Nephron progenitor cell (in vitro differentiated cells): ENCODE measurements around the gene SYAP1.

Source experiments
- DNase-seq: peaks from one replicate; pipeline ENCODE4 v3.0.0; 2021
- H3K27ac Mint-ChIP-seq: 2 replicates; pipeline ENCODE4 v1.8.0; 2021; ENCODE audit warnings: mild to moderate bottlenecking, moderate library complexity, mixed read lengths
- H3K27me3 Mint-ChIP-seq: 2 replicates; pipeline ENCODE4 v1.8.0; 2021; ENCODE audit warnings: mild to moderate bottlenecking, low read depth, mixed read lengths; ENCODE audit not compliant: poor library complexity
- H3K36me3 Mint-ChIP-seq: 2 replicates; pipeline ENCODE4 v1.8.0; 2021; ENCODE audit warnings: low read depth, mixed read lengths
- H3K4me1 Mint-ChIP-seq: 2 replicates; pipeline ENCODE4 v1.8.0; 2021; ENCODE audit warnings: mixed read lengths
- H3K4me3 Mint-ChIP-seq: 2 replicates; pipeline ENCODE4 v1.8.0; 2021; ENCODE audit warnings: mild to moderate bottlenecking, moderate library complexity, mixed read lengths
- H3K9me3 Mint-ChIP-seq: 2 replicates; pipeline ENCODE4 v1.8.0; 2021; ENCODE audit warnings: mild to moderate bottlenecking, moderate library complexity, mixed read lengths
- CTCF ChIP-seq: fragments of 200-600 bp; sonication (generic); IDR thresholded peaks from 2 replicates; pipeline ENCODE4 v1.5.0; 2021; ENCODE audit warnings: antibody characterized with exemption

Gene SYAP1

GRCh38 chrX:16733013-16733412, 13.6 kb downstream of the SYAP1 start:
- Mint-ChIP-seq H3K27me3 (no peaks in the 10 kb centered on the region), H3K4me3 (no peak overlapping the region), H3K36me3 (peaks cover 72% of the 10 kb centered on the region), H3K9me3 (peaks cover 27% of the 10 kb centered on the region), H3K4me1 (peaks cover 8% of the 10 kb centered on the region), H3K27ac (peak overlapping the region; percentile 14)
- TF ChIP-seq CTCF = no peak
- DNase-seq = no peak

GRCh38 chrX:16737024-16737423, 17.6 kb downstream of the SYAP1 start:
- no peak overlapping the region for H3K4me3 Mint-ChIP-seq
- no peak for DNase-seq
- H3K27me3 Mint-ChIP-seq = no peaks in the 10 kb centered on the region
- H3K9me3 Mint-ChIP-seq = no peaks in the 10 kb centered on the region
- H3K27ac Mint-ChIP-seq = no peak overlapping the region
- peaks cover 79% of the 10 kb centered on the region for H3K36me3 Mint-ChIP-seq
- H3K4me1 Mint-ChIP-seq = peaks cover 31% of the 10 kb centered on the region
- TF ChIP-seq CTCF = no peak

GRCh38 chrX:16739574-16739973, 20.2 kb downstream of the SYAP1 start:
- H3K27ac Mint-ChIP-seq = peak overlapping the region; percentile 79
- peaks cover 87% of the 10 kb centered on the region for H3K36me3 Mint-ChIP-seq
- H3K27me3 Mint-ChIP-seq = no peaks in the 10 kb centered on the region
- peaks cover 31% of the 10 kb centered on the region for H3K4me1 Mint-ChIP-seq
- H3K9me3 Mint-ChIP-seq = no peaks in the 10 kb centered on the region
- no peak overlapping the region for H3K4me3 Mint-ChIP-seq
- no peak for TF ChIP-seq CTCF
- DNase-seq = no peak

GRCh38 chrX:16743604-16744325, 24.4 kb downstream of the SYAP1 start:
- Mint-ChIP-seq H3K9me3 (no peaks in the 10 kb centered on the region), H3K36me3 (peaks cover 80% of the 10 kb centered on the region), H3K27me3 (no peaks in the 10 kb centered on the region), H3K27ac (peak overlapping the region; percentile 92), H3K4me1 (peaks cover 22% of the 10 kb centered on the region), H3K4me3 (no peak overlapping the region)
- no peak for TF ChIP-seq CTCF
- no peak for DNase-seq

GRCh38 chrX:16745102-16745501, 25.7 kb downstream of the SYAP1 start:
- no peak for DNase-seq
- Mint-ChIP-seq H3K27ac (no peak overlapping the region), H3K36me3 (peaks cover 78% of the 10 kb centered on the region), H3K4me3 (no peak overlapping the region), H3K4me1 (peaks cover 9% of the 10 kb centered on the region), H3K9me3 (no peaks in the 10 kb centered on the region), H3K27me3 (no peaks in the 10 kb centered on the region)
- TF ChIP-seq CTCF = no peak

- Mint-ChIP-seq H3K27ac (peak overlapping the region; percentile 38), H3K9me3 (no peaks in the 10 kb centered on the region), H3K4me1 (peaks cover 5% of the 10 kb centered on the region), H3K4me3 (no peak overlapping the region), H3K27me3 (no peaks in the 10 kb centered on the region), H3K36me3 (peaks cover 78% of the 10 kb centered on the region)
- no peak for DNase-seq
- no peak for TF ChIP-seq CTCF
Observed at GRCh38 chrX:16745659-16746058, 26.2 kb downstream of the SYAP1 start.
